ENCODE measurements around the gene TOM1.
"Not testable (repeated sequence)": the region's sequence is repeated elsewhere in the genome, so short reads cannot be mapped to it uniquely, and the experiment has no call there.

Gene TOM1

GRCh38 chr22:35394810-35395563, 95.3 kb downstream of the TOM1 start:
- no peak for DNase-seq (ENCODE audit: low spot score)

DNA sequence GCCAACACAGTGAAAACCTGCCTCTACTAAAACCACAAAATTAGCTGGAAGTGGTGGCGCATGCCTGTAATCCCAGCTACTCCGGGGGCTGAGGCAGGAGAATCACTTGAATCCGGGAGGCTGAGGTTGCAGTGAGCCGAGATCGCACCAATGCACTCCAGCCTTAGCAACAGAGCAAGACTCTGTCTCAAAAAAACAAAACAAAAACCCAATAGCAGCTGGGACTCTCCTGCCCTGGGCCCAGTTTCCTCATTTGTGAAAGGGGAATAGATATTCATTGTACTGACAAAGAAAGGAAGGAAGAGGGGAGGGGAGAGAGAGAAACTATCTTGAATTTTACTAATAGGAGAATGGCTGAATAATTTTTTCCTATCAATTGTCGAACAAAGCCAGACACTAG, 96.9 kb downstream of the TOM1 start:
- not testable (repeated sequence) for DNase-seq (ENCODE audit: low spot score)

DNA sequence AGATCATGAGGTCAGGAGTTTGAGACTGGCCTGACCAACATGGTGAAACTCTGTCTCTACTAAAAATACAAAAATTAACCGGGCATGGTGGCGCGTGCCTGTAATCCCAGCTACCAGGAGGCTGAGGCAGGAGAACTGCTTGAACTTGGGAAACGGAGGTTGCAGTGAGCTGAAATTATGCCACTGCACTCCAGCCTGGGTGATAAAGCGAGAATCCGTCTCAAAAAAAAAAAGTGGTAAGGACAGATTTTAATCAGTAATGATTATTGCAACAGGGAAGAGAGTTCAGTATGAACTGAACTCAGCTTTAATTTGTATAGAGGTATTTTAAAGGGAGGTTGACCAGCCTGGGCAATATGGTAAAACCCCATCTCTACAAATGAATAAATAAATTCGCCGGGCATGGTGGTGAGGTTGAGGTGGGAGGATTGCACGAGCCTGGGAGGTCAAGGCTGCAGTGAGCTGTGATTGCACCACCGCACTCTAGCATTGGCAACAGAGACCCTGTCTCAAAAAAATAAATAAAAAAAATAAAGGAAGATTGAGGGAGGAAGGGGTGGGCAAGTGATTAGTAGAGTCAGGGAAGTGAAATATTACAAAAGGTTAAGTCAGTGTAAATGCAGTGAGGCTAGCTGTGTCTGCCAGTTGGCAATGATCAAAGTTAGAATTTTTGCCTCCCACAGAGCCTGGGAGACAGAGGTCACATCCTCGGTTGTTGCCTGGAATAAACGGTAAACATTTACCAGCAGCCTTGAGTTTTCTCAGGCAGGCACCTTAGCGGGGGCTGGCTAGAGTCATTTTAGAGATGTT, 97.6 kb downstream of the TOM1 start:
- DNase-seq (ENCODE audit: low spot score), result peak; percentile 51

All from HuH-7 (cell line).